HepG2 (cell line): ENCODE data around the gene CAST. TPM values are rescaled to one million over a fixed set of nuclear protein-coding genes. Genes with fewer than 3 reads are reported as not detected.
A peak's percentile ranks its signal among the peaks of the same experiment; 100 is the strongest.

Source experiments
- DNMT1 ChIP-seq: sonication (generic); formaldehyde crosslinking; IDR thresholded peaks from 2 replicates; pipeline ENCODE4 v1.5.1; 2020; ENCODE audit warnings: mild to moderate bottlenecking, missing genetic modification reagents
- NFYC ChIP-seq: IDR thresholded peaks from 2 replicates; pipeline ENCODE4 v1.6.1; 2016; ENCODE audit warnings: missing genetic modification reagents, missing compliant biosample characterization
- NKX3-1 ChIP-seq: sonication (generic); formaldehyde crosslinking; IDR thresholded peaks from 2 replicates; pipeline ENCODE4 v1.5.0; 2020; ENCODE audit warnings: missing genetic modification reagents
- PAWR ChIP-seq: sonication (generic); formaldehyde crosslinking; IDR thresholded peaks from 2 replicates; pipeline ENCODE4 v1.4.0; 2020; ENCODE audit warnings: missing genetic modification reagents, mild to moderate bottlenecking, borderline replicate concordance
- POGK ChIP-seq: sonication (generic); formaldehyde crosslinking; conservative IDR thresholded peaks from 2 replicates; pipeline ENCODE4 v1.8.0; 2022; ENCODE audit warnings: mild to moderate bottlenecking, moderate library complexity, missing genetic modification reagents
- POLR2AphosphoS2 ChIP-seq: IDR thresholded peaks from 2 replicates; pipeline ENCODE4 v1.6.1; 2011; ENCODE audit warnings: low read depth, low read length, improper control_type of control experiment
- RBFOX2 ChIP-seq: fragments of 200-400 bp; formaldehyde crosslinking; IDR thresholded peaks from 2 replicates; pipeline ENCODE4 v1.6.1; 2017; ENCODE audit warnings: low read depth, mild to moderate bottlenecking, low read length
- SIX4 ChIP-seq: sonication (generic); formaldehyde crosslinking; IDR thresholded peaks from 2 replicates; pipeline ENCODE4 v1.4.0; 2020; ENCODE audit warnings: missing genetic modification reagents
- STAT6 ChIP-seq: sonication (generic); formaldehyde crosslinking; IDR thresholded peaks from 2 replicates; pipeline ENCODE4 v1.4.0; 2020; ENCODE audit warnings: missing genetic modification reagents, mild to moderate bottlenecking, borderline replicate concordance
- ZBTB10 ChIP-seq: sonication (generic); formaldehyde crosslinking; IDR thresholded peaks from 2 replicates; pipeline ENCODE4 v1.4.0; 2020; ENCODE audit warnings: missing genetic modification reagents, borderline replicate concordance
- ZBTB25 ChIP-seq: IDR thresholded peaks from 2 replicates; pipeline ENCODE4 v1.6.1; 2018; ENCODE audit warnings: missing genetic modification reagents
- ZBTB7A ChIP-seq: sonication (generic); formaldehyde crosslinking; IDR thresholded peaks from 2 replicates; pipeline ENCODE4 v1.8.0; 2022; ENCODE audit warnings: mild to moderate bottlenecking, missing genetic modification reagents
- ZMYM4 ChIP-seq: sonication (generic); formaldehyde crosslinking; IDR thresholded peaks from 2 replicates; pipeline ENCODE4 v1.8.1; 2023; ENCODE audit warnings: mild to moderate bottlenecking, missing genetic modification reagents
- ZNF460 ChIP-seq: sonication (generic); formaldehyde crosslinking; IDR thresholded peaks from 2 replicates; pipeline ENCODE4 v1.5.1; 2020; ENCODE audit warnings: missing genetic modification reagents, mild to moderate bottlenecking, borderline replicate concordance
- ZNF558 ChIP-seq: sonication (generic); formaldehyde crosslinking; IDR thresholded peaks from 2 replicates; pipeline ENCODE4 v1.9.0; 2022; ENCODE audit warnings: mild to moderate bottlenecking, missing genetic modification reagents, borderline replicate concordance
- ZNF572 ChIP-seq: sonication (generic); formaldehyde crosslinking; IDR thresholded peaks from 2 replicates; pipeline ENCODE4 v1.5.1; 2020; ENCODE audit warnings: mild to moderate bottlenecking, missing genetic modification reagents
- ZNF607 ChIP-seq: sonication (generic); formaldehyde crosslinking; IDR thresholded peaks from 2 replicates; pipeline ENCODE4 v1.5.1; 2020; ENCODE audit warnings: missing genetic modification reagents, mild to moderate bottlenecking, borderline replicate concordance
- polyA plus RNA-seq, 8 experiments: library from polyadenylated mRNA; depleted of rRNA in 3 of 8; stranded (reverse) in 7 of 8; unstranded in 1 of 8; fragments of >200 nt; fragmentation: Illumina TruSeq in 4 of 8; extraction: Trizol in 4 of 8; gene quantifications; 2 replicates each; pipeline versions ENCODE4 v1.2.1 to v1.2.3, GENCODE V29; 2011 to 2016; ENCODE audit warnings: low read depth in 4 of 8, missing spikeins in 1 of 8, mixed read lengths in 1 of 8; ENCODE audit not compliant: insufficient read depth in 1 of 8
- total RNA-seq, 5 experiments: library from RNA; depleted of rRNA; stranded (reverse); fragments of >200 nt; fragmentation: Illumina TruSeq; extraction: Trizol; gene quantifications; 2 replicates each; pipeline ENCODE4 v1.2.3, GENCODE V29; 2016; ENCODE audit warnings: low read depth in 1 of 5
- TF ChIP-seq, protein P1 (sequence below): sonication (generic); formaldehyde crosslinking; IDR thresholded peaks from 2 replicates; pipeline ENCODE4 v1.5.0; 2020; ENCODE audit warnings: mild to moderate bottlenecking, missing genetic modification reagents

Gene CAST
- total and polyA plus RNA-seq, 2 of the 13 experiments (the other 11 are each of a cell fraction or from before 2014, with no cell fraction given) = 42.1 to 67.6 TPM

- TF ChIP-seq ZNF460 (CRISPR knock-in tag) (no peak), ZBTB25 (CRISPR knock-in tag) (no peak), ZNF572 (CRISPR knock-in tag) (0 out of 2 replicates have a peak, but pooled peaks have one; percentile 53), ZNF558 (no peak; the same call in 1 of the 2 replicates), RBFOX2 (peak; percentile 76), DNMT1 (no peak), ZNF607 (CRISPR knock-in tag) (0 out of 2 replicates have a peak, but pooled peaks have one; percentile 35), POGK (CRISPR knock-in tag) (no peak), SIX4 (no peak), ZBTB7A (CRISPR knock-in tag) (no peak), STAT6 (CRISPR knock-in tag) (no peak), PAWR (CRISPR knock-in tag) (no peak), ZMYM4 (CRISPR knock-in tag) (peak; percentile 32; the same call in 1 of the 2 replicates), ZBTB10 (CRISPR knock-in tag) (0 out of 2 replicates have a peak, but pooled peaks have one; percentile 28), POLR2AphosphoS2 (no peak), NKX3-1 (peak; percentile 29; the same call in 1 of the 2 replicates), NFYC (CRISPR knock-in tag) (peak; percentile 29; the same call in 1 of the 2 replicates)
- TF ChIP-seq, protein P1, sequence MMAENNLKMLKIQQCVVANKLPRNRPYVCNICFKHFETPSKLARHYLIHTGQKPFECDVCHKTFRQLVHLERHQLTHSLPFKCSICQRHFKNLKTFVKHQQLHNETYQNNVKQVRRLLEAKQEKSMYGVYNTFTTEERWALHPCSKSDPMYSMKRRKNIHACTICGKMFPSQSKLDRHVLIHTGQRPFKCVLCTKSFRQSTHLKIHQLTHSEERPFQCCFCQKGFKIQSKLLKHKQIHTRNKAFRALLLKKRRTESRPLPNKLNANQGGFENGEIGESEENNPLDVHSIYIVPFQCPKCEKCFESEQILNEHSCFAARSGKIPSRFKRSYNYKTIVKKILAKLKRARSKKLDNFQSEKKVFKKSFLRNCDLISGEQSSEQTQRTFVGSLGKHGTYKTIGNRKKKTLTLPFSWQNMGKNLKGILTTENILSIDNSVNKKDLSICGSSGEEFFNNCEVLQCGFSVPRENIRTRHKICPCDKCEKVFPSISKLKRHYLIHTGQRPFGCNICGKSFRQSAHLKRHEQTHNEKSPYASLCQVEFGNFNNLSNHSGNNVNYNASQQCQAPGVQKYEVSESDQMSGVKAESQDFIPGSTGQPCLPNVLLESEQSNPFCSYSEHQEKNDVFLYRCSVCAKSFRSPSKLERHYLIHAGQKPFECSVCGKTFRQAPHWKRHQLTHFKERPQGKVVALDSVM (CRISPR knock-in tag) = peak; percentile 67; the same call in 1 of the 2 replicates
These were observed 145.0 kb downstream of the CAST start (continued) for GRCh38 chr5:96807075-96807654.
